Measurements from ENCODE around the gene SLC30A10. TPM values are rescaled to one million over a fixed set of nuclear protein-coding genes. Genes with fewer than 3 reads are reported as not detected.

The SLC30A10 gene
- total RNA-seq, 4 donors from 2014 or later: 0.33 TPM; not detected in 3

DNA sequence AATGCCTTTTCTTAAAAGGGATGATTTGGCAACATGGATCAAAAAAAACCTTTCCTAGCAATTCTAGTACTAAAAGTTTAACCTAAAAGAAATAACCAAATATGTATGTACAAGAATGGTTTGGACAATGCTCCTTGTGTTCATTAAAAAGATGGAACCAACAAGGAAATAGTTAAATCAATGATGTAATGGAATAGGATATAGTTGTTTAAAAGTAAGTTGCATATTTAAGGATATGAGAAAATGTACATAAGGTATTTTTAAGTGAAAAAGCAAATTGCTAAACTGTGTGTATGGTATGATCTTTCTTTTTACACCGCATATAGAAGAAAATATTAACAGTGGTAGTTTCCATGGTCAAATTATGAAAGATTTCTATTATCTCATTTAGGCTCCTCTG lies 12.1 kb downstream of the SLC30A10 start:
- 92 to 95% methylated on average over 1 of the region's 1 CpG for WGBS, 2 donors
- H3K27ac ChIP-seq: no peak overlapping the region
- intact Hi-C loops (cut with DNase I): no loop called here
- no peaks in the 10 kb centered on the region for H3K36me3 ChIP-seq
- no peak for TF ChIP-seq POLR2A (IDR thresholded peaks at IDR 0.05)
- TF ChIP-seq CTCF (IDR thresholded peaks at IDR 0.05): no peak
- H3K27me3 ChIP-seq: no peaks in the 10 kb centered on the region
- H3K4me3 ChIP-seq (replicated peaks in 1 of 3): no peak overlapping the region
- DNase-seq: no peak
- no peaks in the 10 kb centered on the region for H3K9me3 ChIP-seq
- H3K4me1 ChIP-seq: peaks cover 4 to 19% of the 10 kb centered on the region in 2 donors

- intact Hi-C loops (cut with DNase I): no loop called here
- no peak overlapping the region for H3K27ac ChIP-seq
- peaks cover 4 to 10% of the 10 kb centered on the region in 2 donors for H3K4me1 ChIP-seq
- TF ChIP-seq CTCF (IDR thresholded peaks at IDR 0.05) (no peak), POLR2A (IDR thresholded peaks at IDR 0.05) (no peak)
- H3K36me3 ChIP-seq: no peaks in the 10 kb centered on the region
- H3K4me3 ChIP-seq (replicated peaks in 1 of 3): no peak overlapping the region
- no peak for DNase-seq
- no peaks in the 10 kb centered on the region for H3K27me3 ChIP-seq
- no peaks in the 10 kb centered on the region for H3K9me3 ChIP-seq
Measured at GRCh38 chr1:219913005-219913770, 15.2 kb downstream of the SLC30A10 start.

GRCh38 chr1:219910716-219911115 lies 17.6 kb downstream of the SLC30A10 start:
- Histone ChIP-seq H3K4me3 (replicated peaks in 1 of 3) (no peak overlapping the region), H3K4me1 (peaks cover 4 to 10% of the 10 kb centered on the region in 2 donors), H3K27me3 (no peaks in the 10 kb centered on the region), H3K36me3 (no peaks in the 10 kb centered on the region), H3K9me3 (no peaks in the 10 kb centered on the region), H3K27ac (no peak overlapping the region)
- TF ChIP-seq CTCF (IDR thresholded peaks at IDR 0.05): no peak
- no peak for TF ChIP-seq POLR2A (IDR thresholded peaks at IDR 0.05)
- DNase-seq: no peak
- intact Hi-C loops (cut with DNase I): no loop called here
- WGBS, 2 donors: 81 to 86% methylated on average over 6 of the region's 6 CpGs

- no peak for TF ChIP-seq POLR2A (IDR thresholded peaks at IDR 0.05)
- no peak for TF ChIP-seq CTCF (IDR thresholded peaks at IDR 0.05)
- Histone ChIP-seq H3K27me3 (no peaks in the 10 kb centered on the region), H3K9me3 (no peaks in the 10 kb centered on the region), H3K4me1 (peaks cover 4 to 10% of the 10 kb centered on the region in 2 donors), H3K4me3 (replicated peaks in 1 of 3) (no peak overlapping the region), H3K36me3 (no peaks in the 10 kb centered on the region), H3K27ac (no peak overlapping the region)
- intact Hi-C loops (cut with DNase I): no loop called here
- 80 to 81% methylated on average over 4 of the region's 4 CpGs for WGBS, 2 donors
- DNase-seq: no peak
Measured at GRCh38 chr1:219909476-219909875, 18.9 kb downstream of the SLC30A10 start.

DNA sequence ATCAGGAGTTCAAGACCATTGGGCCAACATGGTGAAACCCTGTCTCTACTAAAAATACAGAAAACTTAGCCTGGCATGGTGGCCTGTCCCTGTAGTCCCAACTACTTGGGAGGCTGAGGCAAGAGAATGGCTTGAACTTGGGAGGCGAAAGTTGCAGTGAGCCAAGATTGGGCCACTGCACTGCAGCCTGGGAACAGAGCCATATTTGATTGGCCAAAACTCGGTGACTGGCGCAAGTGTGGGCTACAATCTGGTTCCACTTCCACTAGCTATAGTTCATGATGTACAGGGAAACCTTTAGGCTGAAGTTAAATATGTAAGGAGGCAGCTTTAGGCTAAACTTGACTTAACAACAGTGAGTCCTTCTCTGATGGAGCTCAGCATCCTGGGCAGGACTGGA lies 20.2 kb downstream of the SLC30A10 start:
- Histone ChIP-seq H3K27me3 (no peaks in the 10 kb centered on the region), H3K4me3 (replicated peaks in 1 of 3) (no peak overlapping the region), H3K27ac (no peak overlapping the region), H3K36me3 (no peaks in the 10 kb centered on the region), H3K4me1 (peaks cover 2 to 3% of the 10 kb centered on the region in 2 donors), H3K9me3 (no peaks in the 10 kb centered on the region)
- TF ChIP-seq CTCF (IDR thresholded peaks at IDR 0.05): no peak
- WGBS, 2 donors: 88 to 94% methylated on average over 3 of the region's 3 CpGs
- intact Hi-C loops (cut with DNase I): no loop called here
- DNase-seq: no peak
